Nephron (organoid): ENCODE results near the gene SECISBP2L.

ENCODE experiments used
- H3K27ac Mint-ChIP-seq, 3 experiments: 2 replicates each; pipeline ENCODE4 v1.8.0; 2020; ENCODE audit warnings: mixed read lengths in 3 of 3, mild to moderate bottlenecking in 2 of 3, moderate library complexity in 1 of 3
- H3K27me3 Mint-ChIP-seq: 2 replicates; pipeline ENCODE4 v1.8.0; 2021; ENCODE audit warnings: low read depth, mild to moderate bottlenecking, moderate library complexity, mixed read lengths
- H3K36me3 Mint-ChIP-seq: 2 replicates; pipeline ENCODE4 v1.8.0; 2020; ENCODE audit warnings: low read depth, mixed read lengths
- H3K4me1 Mint-ChIP-seq: 2 replicates; pipeline ENCODE4 v1.8.0; 2020; ENCODE audit warnings: mixed read lengths
- H3K4me3 Mint-ChIP-seq, 3 experiments: 2 replicates each; pipeline ENCODE4 v1.8.0; 2020; ENCODE audit warnings: mild to moderate bottlenecking in 3 of 3, mixed read lengths in 3 of 3, moderate library complexity in 2 of 3
- H3K9me3 Mint-ChIP-seq: 2 replicates; pipeline ENCODE4 v1.8.0; 2020; ENCODE audit warnings: mixed read lengths
- CTCF ChIP-seq, 3 experiments: fragments of 200-600 bp; sonication (generic); IDR thresholded peaks; one replicate each; pipeline ENCODE4 v1.5.0; 2021; ENCODE audit warnings: antibody characterized with exemption in 3 of 3; ENCODE audit not compliant: unreplicated experiment in 3 of 3

SECISBP2L gene

GRCh38 chr15:49085696-49086459 is 39.6 kb upstream of the SECISBP2L start:
- no peak for TF ChIP-seq CTCF (IDR thresholded peaks at IDR 0.05; ENCODE audit: unreplicated experiment in 3 of 3)
- H3K27me3 Mint-ChIP-seq, result no peaks in the 10 kb centered on the region
- no peak overlapping the region for H3K27ac Mint-ChIP-seq
- no peak overlapping the region for H3K4me3 Mint-ChIP-seq
- no peaks in the 10 kb centered on the region for H3K4me1 Mint-ChIP-seq
- H3K36me3 Mint-ChIP-seq, result no peaks in the 10 kb centered on the region
- no peaks in the 10 kb centered on the region for H3K9me3 Mint-ChIP-seq

GRCh38 chr15:49084285-49084570 is 38.0 kb upstream of the SECISBP2L start:
- TF ChIP-seq CTCF (IDR thresholded peaks at IDR 0.05; ENCODE audit: unreplicated experiment in 3 of 3), result no peak
- Mint-ChIP-seq H3K27ac (no peak overlapping the region), H3K4me1 (no peaks in the 10 kb centered on the region)

GRCh38 chr15:49083401-49084284 is 37.4 kb upstream of the SECISBP2L start:
- no peaks in the 10 kb centered on the region for H3K36me3 Mint-ChIP-seq
- no peak overlapping the region for H3K4me3 Mint-ChIP-seq
- no peaks in the 10 kb centered on the region for H3K9me3 Mint-ChIP-seq
- TF ChIP-seq CTCF (IDR thresholded peaks at IDR 0.05; ENCODE audit: unreplicated experiment in 3 of 3), result no peak
- H3K4me1 Mint-ChIP-seq, result no peaks in the 10 kb centered on the region
- no peak overlapping the region for H3K27ac Mint-ChIP-seq
- H3K27me3 Mint-ChIP-seq, result no peaks in the 10 kb centered on the region

More at GRCh38 chr15:49084285-49084570, 38.0 kb upstream of the SECISBP2L start:
- no peaks in the 10 kb centered on the region for H3K27me3 Mint-ChIP-seq
- H3K4me3 Mint-ChIP-seq, result no peak overlapping the region
- H3K9me3 Mint-ChIP-seq, result no peaks in the 10 kb centered on the region
- H3K36me3 Mint-ChIP-seq, result no peaks in the 10 kb centered on the region

GRCh38 chr15:49082960-49083359 is 36.7 kb upstream of the SECISBP2L start:
- Mint-ChIP-seq H3K27me3 (no peaks in the 10 kb centered on the region), H3K9me3 (no peaks in the 10 kb centered on the region), H3K4me3 (no peak overlapping the region), H3K36me3 (no peaks in the 10 kb centered on the region), H3K27ac (no peak overlapping the region), H3K4me1 (no peaks in the 10 kb centered on the region)
- TF ChIP-seq CTCF (IDR thresholded peaks at IDR 0.05; ENCODE audit: unreplicated experiment in 3 of 3), result no peak

- Mint-ChIP-seq H3K36me3 (no peaks in the 10 kb centered on the region), H3K4me1 (no peaks in the 10 kb centered on the region), H3K27ac (no peak overlapping the region), H3K4me3 (no peak overlapping the region), H3K27me3 (no peaks in the 10 kb centered on the region), H3K9me3 (no peaks in the 10 kb centered on the region)
- no peak for TF ChIP-seq CTCF (IDR thresholded peaks at IDR 0.05; ENCODE audit: unreplicated experiment in 3 of 3)
Measured at GRCh38 chr15:49079340-49080039, 33.2 kb upstream of the SECISBP2L start.
